ENCODE results near the gene DAAM2. TPM values are rescaled to one million over a fixed set of nuclear protein-coding genes. Genes with fewer than 3 reads are reported as not detected.

The DAAM2 gene
- total and polyA plus RNA-seq, 3 experiments from 2014 or later = not detected

GRCh38 chr6:39829331-39829730 is 37.2 kb downstream of the DAAM2 start:
- no peaks in the 10 kb centered on the region for H3K4me1 Mint-ChIP-seq
- no peak overlapping the region for H3K27ac Mint-ChIP-seq
- Histone ChIP-seq H3K27me3 (ENCODE audit: insufficient read depth, low read length, poor library complexity, severe bottlenecking) (no peaks in the 10 kb centered on the region), H3K4me3 (ENCODE audit: low read length) (no peak overlapping the region), H3K4me1 (ENCODE audit: insufficient read depth, low read length) (no peaks in the 10 kb centered on the region), H3K36me3 (ENCODE audit: insufficient read depth, low read length) (no peaks in the 10 kb centered on the region), H3K27ac (ENCODE audit: low read depth, low read length) (no peak overlapping the region), H3K9me3 (ENCODE audit: low read length) (no peaks in the 10 kb centered on the region)
- H3K27me3 Mint-ChIP-seq = peaks cover 6 to 10% of the 10 kb centered on the region in 2 donors
- H3K9me3 Mint-ChIP-seq = no peaks in the 10 kb centered on the region
- CTCF ChIA-PET = no interaction called here
- no peak for DNase-seq
- no peak overlapping the region for H3K4me3 Mint-ChIP-seq
- POLR2A ChIA-PET = no interaction called here
- no peaks in the 10 kb centered on the region for H3K36me3 Mint-ChIP-seq

- CTCF ChIA-PET = no interaction called here
Measured at GRCh38 chr6:39830444-39830843, 38.3 kb downstream of the DAAM2 start.

GRCh38 chr6:39831701-39832100 is 39.5 kb downstream of the DAAM2 start:
- Mint-ChIP-seq H3K4me3 (no peak overlapping the region), H3K4me1 (no peaks in the 10 kb centered on the region), H3K27ac (no peak overlapping the region), H3K27me3 (peaks cover 6 to 16% of the 10 kb centered on the region in 2 donors), H3K36me3 (no peaks in the 10 kb centered on the region), H3K9me3 (no peaks in the 10 kb centered on the region)
- no peak overlapping the region for H3K4me3 ChIP-seq (ENCODE audit: low read length)
- no peaks in the 10 kb centered on the region for H3K27me3 ChIP-seq (ENCODE audit: insufficient read depth, low read length, poor library complexity, severe bottlenecking)
- no peak overlapping the region for H3K27ac ChIP-seq (ENCODE audit: low read depth, low read length)
- ChIA-PET POLR2A (no interaction called here), CTCF (no interaction called here)
- H3K9me3 ChIP-seq (ENCODE audit: low read length) = no peaks in the 10 kb centered on the region
- no peak for DNase-seq
- H3K4me1 ChIP-seq (ENCODE audit: insufficient read depth, low read length) = no peaks in the 10 kb centered on the region
- no peaks in the 10 kb centered on the region for H3K36me3 ChIP-seq (ENCODE audit: insufficient read depth, low read length)

More at GRCh38 chr6:39830444-39830843, 38.3 kb downstream of the DAAM2 start:
- Mint-ChIP-seq H3K4me1 (no peaks in the 10 kb centered on the region), H3K36me3 (no peaks in the 10 kb centered on the region), H3K9me3 (no peaks in the 10 kb centered on the region), H3K27me3 (peaks cover 6 to 13% of the 10 kb centered on the region in 2 donors), H3K4me3 (no peak overlapping the region), H3K27ac (no peak overlapping the region)
- no peak for DNase-seq
- POLR2A ChIA-PET = no interaction called here
- Histone ChIP-seq H3K4me1 (ENCODE audit: insufficient read depth, low read length) (no peaks in the 10 kb centered on the region), H3K27ac (ENCODE audit: low read depth, low read length) (no peak overlapping the region), H3K36me3 (ENCODE audit: insufficient read depth, low read length) (no peaks in the 10 kb centered on the region), H3K4me3 (ENCODE audit: low read length) (no peak overlapping the region), H3K27me3 (ENCODE audit: insufficient read depth, low read length, poor library complexity, severe bottlenecking) (no peaks in the 10 kb centered on the region), H3K9me3 (ENCODE audit: low read length) (no peaks in the 10 kb centered on the region)

GRCh38 chr6:39834278-39834677 is 42.1 kb downstream of the DAAM2 start:
- no peaks in the 10 kb centered on the region for H3K27me3 ChIP-seq (ENCODE audit: insufficient read depth, low read length, poor library complexity, severe bottlenecking)
- no peak overlapping the region for H3K27ac ChIP-seq (ENCODE audit: low read depth, low read length)
- H3K9me3 Mint-ChIP-seq = no peaks in the 10 kb centered on the region
- H3K4me3 Mint-ChIP-seq = no peak overlapping the region
- H3K36me3 ChIP-seq (ENCODE audit: insufficient read depth, low read length) = no peaks in the 10 kb centered on the region
- H3K4me1 ChIP-seq (ENCODE audit: insufficient read depth, low read length) = no peaks in the 10 kb centered on the region
- no peak for DNase-seq
- no peak overlapping the region for H3K27ac Mint-ChIP-seq
- H3K9me3 ChIP-seq (ENCODE audit: low read length) = no peaks in the 10 kb centered on the region
- CTCF ChIA-PET = no interaction called here
- no peaks in the 10 kb centered on the region for H3K36me3 Mint-ChIP-seq
- POLR2A ChIA-PET = no interaction called here
- peaks cover 0 to 26% of the 10 kb centered on the region in 2 donors for H3K27me3 Mint-ChIP-seq
- H3K4me3 ChIP-seq (ENCODE audit: low read length) = no peak overlapping the region
- H3K4me1 Mint-ChIP-seq = no peaks in the 10 kb centered on the region

- ChIA-PET POLR2A (no interaction called here), CTCF (no interaction called here)
- Mint-ChIP-seq H3K36me3 (no peaks in the 10 kb centered on the region), H3K27ac (no peak overlapping the region), H3K4me3 (no peak overlapping the region), H3K27me3 (peaks cover 3 to 31% of the 10 kb centered on the region in 2 donors), H3K4me1 (no peaks in the 10 kb centered on the region), H3K9me3 (no peaks in the 10 kb centered on the region)
- Histone ChIP-seq H3K36me3 (ENCODE audit: insufficient read depth, low read length) (no peaks in the 10 kb centered on the region), H3K27ac (ENCODE audit: low read depth, low read length) (no peak overlapping the region), H3K27me3 (ENCODE audit: insufficient read depth, low read length, poor library complexity, severe bottlenecking) (no peaks in the 10 kb centered on the region), H3K4me3 (ENCODE audit: low read length) (no peak overlapping the region), H3K9me3 (ENCODE audit: low read length) (no peaks in the 10 kb centered on the region), H3K4me1 (ENCODE audit: insufficient read depth, low read length) (no peaks in the 10 kb centered on the region)
- no peak for DNase-seq
Measured at GRCh38 chr6:39834866-39835265, 42.7 kb downstream of the DAAM2 start.

- peaks cover 3 to 28% of the 10 kb centered on the region in 2 donors for H3K27me3 Mint-ChIP-seq
- ChIA-PET CTCF (no interaction called here), POLR2A (no interaction called here)
- Histone ChIP-seq H3K9me3 (ENCODE audit: low read length) (no peaks in the 10 kb centered on the region), H3K27ac (ENCODE audit: low read depth, low read length) (no peak overlapping the region), H3K4me1 (ENCODE audit: insufficient read depth, low read length) (no peaks in the 10 kb centered on the region), H3K27me3 (ENCODE audit: insufficient read depth, low read length, poor library complexity, severe bottlenecking) (no peaks in the 10 kb centered on the region), H3K36me3 (ENCODE audit: insufficient read depth, low read length) (no peaks in the 10 kb centered on the region), H3K4me3 (ENCODE audit: low read length) (no peak overlapping the region)
- H3K4me3 Mint-ChIP-seq = no peak overlapping the region
- no peak for DNase-seq
- no peaks in the 10 kb centered on the region for H3K4me1 Mint-ChIP-seq
- H3K36me3 Mint-ChIP-seq = no peaks in the 10 kb centered on the region
- no peak overlapping the region for H3K27ac Mint-ChIP-seq
- H3K9me3 Mint-ChIP-seq = peaks cover 0 to 2% (median 0%) of the 10 kb centered on the region in 5 donors
Measured at GRCh38 chr6:39835821-39836295, 43.7 kb downstream of the DAAM2 start.

GRCh38 chr6:39836606-39837005 is 44.4 kb downstream of the DAAM2 start:
- H3K9me3 ChIP-seq (ENCODE audit: low read length) = no peaks in the 10 kb centered on the region
- no peak overlapping the region for H3K4me3 ChIP-seq (ENCODE audit: low read length)
- no peaks in the 10 kb centered on the region for H3K27me3 ChIP-seq (ENCODE audit: insufficient read depth, low read length, poor library complexity, severe bottlenecking)
- Mint-ChIP-seq H3K27ac (no peak overlapping the region), H3K9me3 (peaks cover 0 to 2% (median 0%) of the 10 kb centered on the region in 5 donors), H3K27me3 (peaks cover 3 to 24% of the 10 kb centered on the region in 2 donors), H3K4me1 (no peaks in the 10 kb centered on the region), H3K4me3 (no peak overlapping the region), H3K36me3 (no peaks in the 10 kb centered on the region)
- POLR2A ChIA-PET = no interaction called here
- no peak for DNase-seq
- no peaks in the 10 kb centered on the region for H3K36me3 ChIP-seq (ENCODE audit: insufficient read depth, low read length)
- H3K27ac ChIP-seq (ENCODE audit: low read depth, low read length) = no peak overlapping the region
- no peaks in the 10 kb centered on the region for H3K4me1 ChIP-seq (ENCODE audit: insufficient read depth, low read length)
- CTCF ChIA-PET = no interaction called here

GRCh38 chr6:39839445-39839844 is 47.3 kb downstream of the DAAM2 start:
- H3K27me3 Mint-ChIP-seq = peaks cover 3 to 24% of the 10 kb centered on the region in 2 donors
- no peaks in the 10 kb centered on the region for H3K36me3 Mint-ChIP-seq
- no peaks in the 10 kb centered on the region for H3K4me1 Mint-ChIP-seq
- no peaks in the 10 kb centered on the region for H3K9me3 ChIP-seq (ENCODE audit: low read length)
- no peaks in the 10 kb centered on the region for H3K4me1 ChIP-seq (ENCODE audit: insufficient read depth, low read length)
- peaks cover 0 to 2% (median 0%) of the 10 kb centered on the region in 5 donors for H3K9me3 Mint-ChIP-seq
- no peak overlapping the region for H3K4me3 Mint-ChIP-seq
- no peak for DNase-seq
- ChIA-PET POLR2A (no interaction called here), CTCF (no interaction called here)
- H3K27ac Mint-ChIP-seq = peak overlapping the region in 1 of 8 donors; percentile 67
- H3K4me3 ChIP-seq (ENCODE audit: low read length) = no peak overlapping the region
- H3K27ac ChIP-seq (ENCODE audit: low read depth, low read length) = no peak overlapping the region
- no peaks in the 10 kb centered on the region for H3K36me3 ChIP-seq (ENCODE audit: insufficient read depth, low read length)
- H3K27me3 ChIP-seq (ENCODE audit: insufficient read depth, low read length, poor library complexity, severe bottlenecking) = no peaks in the 10 kb centered on the region

GRCh38 chr6:39840781-39841180 is 48.6 kb downstream of the DAAM2 start:
- H3K9me3 Mint-ChIP-seq = peaks cover 0 to 2% (median 0%) of the 10 kb centered on the region in 5 donors
- peaks cover 3 to 20% of the 10 kb centered on the region in 2 donors for H3K27me3 Mint-ChIP-seq
- Histone ChIP-seq H3K36me3 (ENCODE audit: insufficient read depth, low read length) (no peaks in the 10 kb centered on the region), H3K4me3 (ENCODE audit: low read length) (no peak overlapping the region), H3K9me3 (ENCODE audit: low read length) (no peaks in the 10 kb centered on the region), H3K27ac (ENCODE audit: low read depth, low read length) (no peak overlapping the region), H3K4me1 (ENCODE audit: insufficient read depth, low read length) (no peaks in the 10 kb centered on the region), H3K27me3 (ENCODE audit: insufficient read depth, low read length, poor library complexity, severe bottlenecking) (no peaks in the 10 kb centered on the region)
- H3K27ac Mint-ChIP-seq = no peak overlapping the region
- DNase-seq = no peak
- H3K36me3 Mint-ChIP-seq = no peaks in the 10 kb centered on the region
- CTCF ChIA-PET = no interaction called here
- no peaks in the 10 kb centered on the region for H3K4me1 Mint-ChIP-seq
- H3K4me3 Mint-ChIP-seq = no peak overlapping the region
- POLR2A ChIA-PET = no interaction called here

Measured in CD8-positive, alpha-beta memory T cell (primary cell).